Nephron (organoid): Measurements from ENCODE around the gene ANGPTL1.

Experiments
- H3K27ac Mint-ChIP-seq, 3 experiments: 2 replicates each; pipeline ENCODE4 v1.8.0; 2020; ENCODE audit warnings: mixed read lengths in 3 of 3, mild to moderate bottlenecking in 2 of 3, moderate library complexity in 1 of 3
- H3K27me3 Mint-ChIP-seq: 2 replicates; pipeline ENCODE4 v1.8.0; 2021; ENCODE audit warnings: low read depth, mild to moderate bottlenecking, moderate library complexity, mixed read lengths
- H3K36me3 Mint-ChIP-seq: 2 replicates; pipeline ENCODE4 v1.8.0; 2020; ENCODE audit warnings: low read depth, mixed read lengths
- H3K4me1 Mint-ChIP-seq: 2 replicates; pipeline ENCODE4 v1.8.0; 2020; ENCODE audit warnings: mixed read lengths
- H3K4me3 Mint-ChIP-seq, 3 experiments: 2 replicates each; pipeline ENCODE4 v1.8.0; 2020; ENCODE audit warnings: mild to moderate bottlenecking in 3 of 3, mixed read lengths in 3 of 3, moderate library complexity in 2 of 3
- H3K9me3 Mint-ChIP-seq: 2 replicates; pipeline ENCODE4 v1.8.0; 2020; ENCODE audit warnings: mixed read lengths
- TF ChIP-seq, protein P1 (sequence below), 3 experiments: fragments of 200-600 bp; sonication (generic); IDR thresholded peaks; one replicate each; pipeline ENCODE4 v1.5.0; 2021; ENCODE audit warnings: antibody characterized with exemption in 3 of 3; ENCODE audit not compliant: unreplicated experiment in 3 of 3

ANGPTL1 gene, protein sequence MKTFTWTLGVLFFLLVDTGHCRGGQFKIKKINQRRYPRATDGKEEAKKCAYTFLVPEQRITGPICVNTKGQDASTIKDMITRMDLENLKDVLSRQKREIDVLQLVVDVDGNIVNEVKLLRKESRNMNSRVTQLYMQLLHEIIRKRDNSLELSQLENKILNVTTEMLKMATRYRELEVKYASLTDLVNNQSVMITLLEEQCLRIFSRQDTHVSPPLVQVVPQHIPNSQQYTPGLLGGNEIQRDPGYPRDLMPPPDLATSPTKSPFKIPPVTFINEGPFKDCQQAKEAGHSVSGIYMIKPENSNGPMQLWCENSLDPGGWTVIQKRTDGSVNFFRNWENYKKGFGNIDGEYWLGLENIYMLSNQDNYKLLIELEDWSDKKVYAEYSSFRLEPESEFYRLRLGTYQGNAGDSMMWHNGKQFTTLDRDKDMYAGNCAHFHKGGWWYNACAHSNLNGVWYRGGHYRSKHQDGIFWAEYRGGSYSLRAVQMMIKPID

DNA sequence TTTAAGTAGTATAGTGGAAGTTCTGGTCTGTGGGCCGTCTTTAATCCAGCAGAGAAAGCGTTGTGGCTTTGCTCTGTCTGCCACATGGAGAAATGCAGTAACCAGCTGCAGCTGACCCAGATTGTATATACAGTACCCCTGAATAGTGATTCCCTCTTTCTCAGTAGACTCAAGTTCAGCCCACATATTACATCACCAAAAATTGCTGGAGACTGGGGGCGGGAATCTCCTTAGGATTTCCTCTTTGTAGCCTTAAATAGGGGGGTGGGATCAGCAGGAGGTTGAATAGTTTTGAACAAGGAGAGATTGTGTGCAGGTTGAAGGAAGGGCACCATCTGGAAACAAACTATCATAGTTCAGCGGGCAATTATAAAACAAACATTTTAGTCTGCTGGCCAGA lies at the start of gene ANGPTL1:
Gene ANGPTL1, minus strand, starts transcription at position 134 of the 400 bp plus-strand sequence. CDS start 5,301 bp downstream, outside the sequence.
- Mint-ChIP-seq H3K9me3 (no peaks in the 10 kb centered on the region), H3K27me3 (no peaks in the 10 kb centered on the region), H3K36me3 (peaks cover 12% of the 10 kb centered on the region), H3K27ac (peak within 1 kb of the TSS; percentile 86 to 91 (median 91)), H3K4me1 (peaks cover 41% of the 10 kb centered on the region), H3K4me3 (peak within 1 kb of the TSS; percentile 78 to 86 (median 81))
- TF ChIP-seq, protein P1, sequence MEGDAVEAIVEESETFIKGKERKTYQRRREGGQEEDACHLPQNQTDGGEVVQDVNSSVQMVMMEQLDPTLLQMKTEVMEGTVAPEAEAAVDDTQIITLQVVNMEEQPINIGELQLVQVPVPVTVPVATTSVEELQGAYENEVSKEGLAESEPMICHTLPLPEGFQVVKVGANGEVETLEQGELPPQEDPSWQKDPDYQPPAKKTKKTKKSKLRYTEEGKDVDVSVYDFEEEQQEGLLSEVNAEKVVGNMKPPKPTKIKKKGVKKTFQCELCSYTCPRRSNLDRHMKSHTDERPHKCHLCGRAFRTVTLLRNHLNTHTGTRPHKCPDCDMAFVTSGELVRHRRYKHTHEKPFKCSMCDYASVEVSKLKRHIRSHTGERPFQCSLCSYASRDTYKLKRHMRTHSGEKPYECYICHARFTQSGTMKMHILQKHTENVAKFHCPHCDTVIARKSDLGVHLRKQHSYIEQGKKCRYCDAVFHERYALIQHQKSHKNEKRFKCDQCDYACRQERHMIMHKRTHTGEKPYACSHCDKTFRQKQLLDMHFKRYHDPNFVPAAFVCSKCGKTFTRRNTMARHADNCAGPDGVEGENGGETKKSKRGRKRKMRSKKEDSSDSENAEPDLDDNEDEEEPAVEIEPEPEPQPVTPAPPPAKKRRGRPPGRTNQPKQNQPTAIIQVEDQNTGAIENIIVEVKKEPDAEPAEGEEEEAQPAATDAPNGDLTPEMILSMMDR (IDR thresholded peaks at IDR 0.05; ENCODE audit: unreplicated experiment in 3 of 3) = no peak

DNA sequence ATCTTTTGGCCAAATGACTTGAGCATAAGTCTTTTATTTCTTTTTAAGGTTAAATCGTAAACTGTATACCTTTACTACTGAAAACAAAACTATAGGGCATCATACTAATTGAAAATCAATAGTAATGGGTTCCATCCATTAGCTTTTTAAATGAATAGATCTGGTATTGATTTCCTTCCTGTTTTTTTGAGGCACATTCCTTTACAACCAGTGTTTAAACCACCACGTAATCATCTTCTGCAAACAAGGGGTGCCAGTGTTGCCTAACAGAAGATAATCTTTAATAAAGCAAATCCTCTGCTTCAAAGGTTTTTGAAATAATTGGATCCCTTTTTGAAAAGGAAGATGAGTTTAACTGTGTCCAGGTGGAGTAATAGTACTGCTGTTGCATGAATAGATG lies 48.7 kb upstream of the ANGPTL1 start:
- peaks cover 12% of the 10 kb centered on the region for H3K9me3 Mint-ChIP-seq
- no peak overlapping the region for H3K4me3 Mint-ChIP-seq
- TF ChIP-seq, protein P1 (IDR thresholded peaks at IDR 0.05; ENCODE audit: unreplicated experiment in 3 of 3) = no peak
- H3K27me3 Mint-ChIP-seq = no peaks in the 10 kb centered on the region
- no peaks in the 10 kb centered on the region for H3K4me1 Mint-ChIP-seq
- H3K36me3 Mint-ChIP-seq = peaks cover 41% of the 10 kb centered on the region
- H3K27ac Mint-ChIP-seq = no peak overlapping the region

DNA sequence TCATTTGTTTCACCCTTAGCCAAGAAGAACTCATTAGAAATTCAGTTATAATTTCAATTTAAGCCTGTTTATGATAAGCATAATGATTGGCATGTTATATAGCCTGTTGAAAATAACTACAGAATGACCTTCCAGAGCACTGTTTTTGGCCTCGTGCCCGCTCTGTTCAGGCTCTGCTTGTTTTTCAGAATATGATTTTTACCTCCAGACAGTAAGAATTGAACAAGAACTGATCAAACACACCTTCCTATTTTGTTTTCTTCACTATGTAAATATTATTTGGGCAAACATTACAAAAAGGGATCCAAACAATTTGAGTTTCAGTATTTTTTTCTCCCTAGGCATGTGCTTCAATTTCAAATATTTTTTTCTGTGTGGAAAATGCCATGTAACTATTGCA lies 48.1 kb upstream of the ANGPTL1 start:
- Mint-ChIP-seq H3K4me1 (no peaks in the 10 kb centered on the region), H3K27me3 (no peaks in the 10 kb centered on the region), H3K4me3 (no peak overlapping the region), H3K36me3 (peaks cover 40% of the 10 kb centered on the region), H3K9me3 (peaks cover 7% of the 10 kb centered on the region), H3K27ac (peak overlapping the region in 2 of 3 experiments; percentile 1 to 61)
- TF ChIP-seq, protein P1 (IDR thresholded peaks at IDR 0.05; ENCODE audit: unreplicated experiment in 3 of 3) = no peak

DNA sequence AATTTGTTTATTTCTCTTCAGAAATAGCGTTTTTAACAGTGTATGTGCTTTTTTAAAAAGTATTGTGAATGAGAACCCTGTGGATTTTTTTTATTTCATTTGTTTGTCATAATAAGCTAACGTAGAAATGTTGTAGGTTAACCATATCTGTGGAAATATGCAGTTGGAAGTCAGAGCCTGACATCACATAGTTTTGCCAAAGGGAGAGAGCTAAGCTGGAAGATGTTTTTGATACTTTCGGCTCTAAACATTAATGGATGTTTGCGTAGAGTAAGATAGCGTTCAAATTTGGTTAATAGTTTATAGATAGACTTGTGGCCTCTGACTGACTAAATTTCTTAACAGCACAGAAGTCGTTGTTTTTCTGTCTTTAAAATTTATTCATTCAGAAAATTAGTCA lies 47.4 kb upstream of the ANGPTL1 start:
- peak overlapping the region in 2 of 3 experiments; percentile 6 to 7 for H3K27ac Mint-ChIP-seq
- peaks cover 39% of the 10 kb centered on the region for H3K36me3 Mint-ChIP-seq
- no peak overlapping the region for H3K4me3 Mint-ChIP-seq
- TF ChIP-seq, protein P1 (IDR thresholded peaks at IDR 0.05; ENCODE audit: unreplicated experiment in 3 of 3) = no peak
- no peaks in the 10 kb centered on the region for H3K27me3 Mint-ChIP-seq
- no peaks in the 10 kb centered on the region for H3K4me1 Mint-ChIP-seq
- H3K9me3 Mint-ChIP-seq = peaks cover 1% of the 10 kb centered on the region

DNA sequence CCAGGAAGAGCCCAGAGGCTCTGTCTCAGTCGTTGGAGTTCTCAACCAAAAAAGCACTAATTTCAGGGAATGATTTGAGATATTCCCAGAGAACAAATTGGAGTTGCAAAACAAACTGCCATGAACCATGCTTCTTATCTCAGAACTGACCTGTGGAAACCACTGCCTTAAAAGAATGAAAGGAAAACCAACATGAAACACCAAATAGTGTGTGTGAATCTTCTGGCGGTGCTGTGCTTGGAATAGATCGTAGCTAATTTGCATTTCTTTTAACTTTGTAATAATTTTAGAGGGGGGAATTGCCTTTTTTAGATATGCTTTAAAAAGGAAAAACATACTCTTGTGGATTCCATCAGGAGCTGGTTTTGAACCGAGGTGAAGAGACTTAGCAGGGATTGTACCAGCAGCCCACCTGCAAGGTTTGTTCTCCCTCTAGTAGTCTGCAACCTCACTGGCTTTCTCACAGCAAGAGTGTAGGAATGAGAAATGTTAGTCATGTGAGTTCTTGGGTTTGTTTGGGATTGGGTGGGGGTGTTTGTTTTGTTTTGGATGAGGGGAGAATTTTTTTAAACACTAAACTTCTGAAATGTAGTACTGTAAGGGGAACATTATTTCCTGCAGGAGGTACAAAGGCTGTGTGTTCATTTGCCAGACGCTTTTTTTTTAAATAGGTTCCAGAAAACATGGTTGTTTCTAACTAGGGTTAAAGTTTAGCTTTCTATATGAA lies 45.7 kb upstream of the ANGPTL1 start:
- H3K27ac Mint-ChIP-seq = peak overlapping the region; percentile 23 to 60 (median 36)
- H3K4me1 Mint-ChIP-seq = no peaks in the 10 kb centered on the region
- H3K27me3 Mint-ChIP-seq = no peaks in the 10 kb centered on the region
- no peaks in the 10 kb centered on the region for H3K9me3 Mint-ChIP-seq
- H3K4me3 Mint-ChIP-seq = no peak overlapping the region
- H3K36me3 Mint-ChIP-seq = peaks cover 44% of the 10 kb centered on the region
- TF ChIP-seq, protein P1 (IDR thresholded peaks at IDR 0.05; ENCODE audit: unreplicated experiment in 3 of 3) = no peak
